A549 (cell line): ENCODE results near the gene DIS3L2.

ENCODE experiments used
- CBX2 ChIP-seq: fragments of 200-600 bp; sonication (generic); IDR thresholded peaks from 2 replicates; pipeline ENCODE4 v1.6.1; 2016; ENCODE audit warnings: low read depth, mild to moderate bottlenecking, borderline replicate concordance
- CHD4 ChIP-seq: fragments of 200-600 bp; sonication (generic); IDR thresholded peaks from 2 replicates; pipeline ENCODE4 v1.6.1; 2016; ENCODE audit warnings: antibody characterized with exemption, mild to moderate bottlenecking, borderline replicate concordance
- CTCF ChIP-seq: fragments of >200 bp; sonication (Bioruptor Twin); formaldehyde crosslinking; IDR thresholded peaks from 3 replicates; pipeline ENCODE4 v1.5.1; 2016
- FOSL2 ChIP-seq, 2 experiments: fragments of 450-650 bp in 1 of 2; fragments of >200 bp in 1 of 2; sonication (Bioruptor Twin) in 1 of 2; formaldehyde crosslinking; IDR thresholded peaks; 2 replicates each; pipeline versions ENCODE4 v1.5.0 to v1.6.1; 2016 to 2020; ENCODE audit warnings: mild to moderate bottlenecking in 1 of 2, moderate library complexity in 1 of 2
- HDAC2 ChIP-seq: fragments of 200-600 bp; sonication (generic); IDR thresholded peaks from 2 replicates; pipeline ENCODE4 v1.6.1; 2016
- HOXB5 ChIP-seq: fragments of 250-450 bp; sonication (Bioruptor Pico); IDR thresholded peaks from 2 replicates; pipeline ENCODE4 v1.5.0; 2020; ENCODE audit warnings: mild to moderate bottlenecking, moderate library complexity
- JUN ChIP-seq, 2 experiments: fragments of >200 bp; sonication (Bioruptor Twin); formaldehyde crosslinking; IDR thresholded peaks; 2 replicates in 1 of 2; 3 replicates in 1 of 2; pipeline ENCODE4 v1.6.1; 2016 to 2017
- MAZ ChIP-seq: fragments of 150-350 bp; IDR thresholded peaks from 2 replicates; pipeline ENCODE4 v1.6.1; 2014; ENCODE audit warnings: antibody characterized with exemption, low read depth, low read length, borderline replicate concordance
- POLR2A ChIP-seq: IDR thresholded peaks from 2 replicates; pipeline ENCODE4 v1.6.1; 2012; ENCODE audit warnings: mild to moderate bottlenecking, low read length
- SREBF2 ChIP-seq: fragments of 450-650 bp; IDR thresholded peaks from 2 replicates; pipeline ENCODE4 v1.6.1; 2014; ENCODE audit warnings: mild to moderate bottlenecking, moderate library complexity

- TF ChIP-seq CHD4, result no peak
- no peak for TF ChIP-seq CTCF
- no peak for TF ChIP-seq HDAC2
- no peak for TF ChIP-seq SREBF2
- TF ChIP-seq JUN (IDR thresholded peaks at IDR 0.05), result no peak
- TF ChIP-seq HOXB5 (CRISPR knock-in tag), result no peak
- TF ChIP-seq FOSL2 (IDR thresholded peaks at IDR 0.05), result no peak
- no peak for TF ChIP-seq FOSL2 (CRISPR knock-in tag; IDR thresholded peaks at IDR 0.05)
- TF ChIP-seq MAZ, result no peak
- TF ChIP-seq CBX2, result no peak
- no peak for TF ChIP-seq POLR2A
Observed at GRCh38 chr2:232027530-232027929, 66.0 kb downstream of the DIS3L2 start.
